Measurements from ENCODE around the gene LAMC1. TPM values are rescaled to one million over a fixed set of nuclear protein-coding genes. Genes with fewer than 3 reads are reported as not detected.
A peak's percentile ranks its signal among the peaks of the same experiment; 100 is the strongest.
"Not testable (repeated sequence)": the region's sequence is repeated elsewhere in the genome, so short reads cannot be mapped to it uniquely, and the experiment has no call there.

Gene LAMC1
- total RNA-seq, 1 experiment from 2014 or later = 61.2 TPM

DNA sequence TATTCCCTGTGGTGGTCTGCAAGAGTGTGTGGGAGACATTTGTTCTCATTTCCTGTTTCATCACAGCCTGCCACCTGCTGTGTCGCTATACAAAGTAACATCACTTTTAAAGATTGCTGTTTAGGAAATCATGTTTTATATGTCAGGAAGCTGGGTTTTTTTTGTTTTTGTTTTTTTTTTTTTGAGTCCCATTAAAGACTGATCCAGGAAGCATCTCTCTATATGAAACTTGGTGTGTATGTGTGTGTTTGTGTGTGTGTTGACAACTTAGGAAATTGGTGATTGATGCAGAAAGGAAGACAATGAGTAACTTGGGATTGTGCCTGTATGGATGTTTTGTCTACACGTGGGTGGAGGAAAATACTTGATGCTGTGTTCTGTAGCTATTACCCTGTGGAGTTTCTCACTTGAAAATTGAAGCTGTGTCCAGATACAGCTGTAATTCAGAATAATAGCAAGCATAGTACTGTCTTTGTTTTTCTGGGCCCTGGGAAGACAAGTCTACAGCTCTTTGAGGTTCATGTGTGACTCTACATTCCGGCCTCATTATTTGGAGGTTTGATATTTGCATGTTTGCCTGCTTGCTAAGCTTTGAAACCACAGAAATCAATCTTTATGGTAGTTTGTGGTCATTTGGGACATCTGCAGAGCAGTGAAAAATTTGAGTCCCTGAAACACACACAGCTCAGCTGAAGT, 47.9 kb downstream of the LAMC1 start:
- Histone ChIP-seq H3K9me2 (ENCODE audit: insufficient read depth) (no peaks in the 10 kb centered on the region), H3K4me3 (replicated peaks in 1 of 2; ENCODE audit: low read depth in 1 of 2, low read length in 2 of 2) (no peak overlapping the region), H4K20me1 (ENCODE audit: insufficient read depth) (no peaks in the 10 kb centered on the region; the same call in 1 of the 2 replicates), H3K27me3 (ENCODE audit: insufficient read depth, low read length) (no peaks in the 10 kb centered on the region), H3K36me3 (ENCODE audit: control insufficient read depth in 1 of 2, insufficient read depth in 2 of 2, low read length in 2 of 2) (no peaks in the 10 kb centered on the region), H3K4me2 (ENCODE audit: low read length) (peak overlapping the region; percentile 42), H3K79me2 (ENCODE audit: insufficient read depth, low read length) (peaks cover 59% of the 10 kb centered on the region), H3K9me3 (ENCODE audit: control insufficient read depth in 1 of 2, insufficient read depth in 1 of 2, low read depth in 1 of 2, low read length in 2 of 2) (no peaks in the 10 kb centered on the region), H2AFZ (ENCODE audit: low read depth, low read length, poor library complexity, severe bottlenecking) (no peak overlapping the region), H3K9ac (ENCODE audit: low read length) (no peak overlapping the region), H3K27ac (ENCODE audit: low read depth, low read length) (no peak overlapping the region), H3K4me1 (ENCODE audit: control insufficient read depth in 1 of 2, insufficient read depth in 2 of 2, low read length in 2 of 2) (peaks cover 26 to 29% of the 10 kb centered on the region in 2 experiments)
- peak; percentile 56; the same call in 1 of the 2 replicates for ATAC-seq
- ChIA-PET RAD21 (ENCODE audit: low non-redundant PET in 1 of 2, low total read pairs in 2 of 2, uncharacterized antibody in 2 of 2, unreplicated experiment in 2 of 2) (no interaction called here), POLR2A (no interaction called here), CTCF (no interaction called here)
- TF ChIP-seq EGR1 (IDR thresholded peaks at IDR 0.05; ENCODE audit: low read depth) (0 out of 2 replicates have a peak, but pooled peaks have one; percentile 15), CEBPB (IDR thresholded peaks at IDR 0.05; ENCODE audit: low read depth) (no peak), POLR2AphosphoS5 (IDR thresholded peaks at IDR 0.05; ENCODE audit: low read depth, low read length) (no peak)
- no peak for DNase-seq (ENCODE audit: low read depth, low spot score)
- intact Hi-C loops (cut with micrococcal nuclease) = no loop called here
- BruUV-seq (replicated peaks) = no TSS peak

DNA sequence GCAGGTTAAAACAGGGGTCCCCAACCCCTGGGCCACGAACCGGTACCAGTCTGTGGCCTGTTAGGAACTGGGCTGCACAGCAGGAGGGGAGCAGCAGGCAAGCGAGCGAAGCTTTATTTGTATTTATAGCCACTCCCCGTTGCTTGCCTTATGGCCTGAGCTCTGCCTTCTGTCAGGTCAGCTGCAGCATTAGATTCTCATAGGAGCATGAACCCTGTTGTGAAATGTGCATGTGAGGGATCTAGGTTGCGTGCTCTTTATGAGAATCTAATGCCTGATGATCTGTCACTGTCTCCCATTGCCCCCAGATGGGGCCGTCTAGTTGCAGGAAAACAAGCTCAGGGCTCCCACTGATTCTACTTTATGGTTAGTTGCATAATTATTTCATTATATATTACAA, 49.4 kb downstream of the LAMC1 start:
- H4K20me1 ChIP-seq (ENCODE audit: insufficient read depth); ATAC-seq; H3K9me2 ChIP-seq (ENCODE audit: insufficient read depth); H3K27ac ChIP-seq (ENCODE audit: low read depth, low read length); H3K9ac ChIP-seq (ENCODE audit: low read length); H3K4me2 ChIP-seq (ENCODE audit: low read length); DNase-seq (ENCODE audit: low read depth, low spot score); H3K4me3 ChIP-seq (replicated peaks in 1 of 2; ENCODE audit: low read depth in 1 of 2, low read length in 2 of 2); intact Hi-C loops (cut with micrococcal nuclease); CTCF ChIA-PET; H2AFZ ChIP-seq (ENCODE audit: low read depth, low read length, poor library complexity, severe bottlenecking); H3K36me3 ChIP-seq (ENCODE audit: control insufficient read depth in 1 of 2, insufficient read depth in 2 of 2, low read length in 2 of 2); H3K9me3 ChIP-seq (ENCODE audit: control insufficient read depth in 1 of 2, insufficient read depth in 1 of 2, low read depth in 1 of 2, low read length in 2 of 2); RAD21 ChIA-PET (ENCODE audit: low non-redundant PET in 1 of 2, low total read pairs in 2 of 2, uncharacterized antibody in 2 of 2, unreplicated experiment in 2 of 2); BruUV-seq (replicated peaks); H3K27me3 ChIP-seq (ENCODE audit: insufficient read depth, low read length): not testable (repeated sequence)
- H3K4me1 ChIP-seq (ENCODE audit: control insufficient read depth in 1 of 2, insufficient read depth in 2 of 2, low read length in 2 of 2) = peaks cover 26 to 29% of the 10 kb centered on the region in 2 experiments
- H3K79me2 ChIP-seq (ENCODE audit: insufficient read depth, low read length) = peaks cover 54% of the 10 kb centered on the region
- POLR2A ChIA-PET = interaction anchor here (0.8 kb wide), 1 partner anchor 13 kb away, joined by 5 read pairs; no protein-coding TSS in a partner anchor

Data from HCT116 (cell line).